K562 (cell line): ENCODE measurements around the gene KIAA2012. TPM values are rescaled to one million over a fixed set of nuclear protein-coding genes. Genes with fewer than 3 reads are reported as not detected.

ENCODE experiments used
- C11orf30 ChIP-seq: fragments of 450-650 bp; IDR thresholded peaks from 2 replicates; pipeline ENCODE4 v1.6.1; 2016; ENCODE audit warnings: low read depth, mild to moderate bottlenecking
- GATAD2B ChIP-seq: fragments of 450-650 bp; IDR thresholded peaks from 2 replicates; pipeline ENCODE4 v1.6.1; 2017; ENCODE audit warnings: mild to moderate bottlenecking, borderline replicate concordance
- GTF2B ChIP-seq: IDR thresholded peaks from 2 replicates; pipeline ENCODE4 v1.6.1; 2011; ENCODE audit not compliant: insufficient read length; ENCODE audit errors: extremely low read depth
- HES1 ChIP-seq: fragments of 450-650 bp; IDR thresholded peaks from 2 replicates; pipeline ENCODE4 v1.6.1; 2016; ENCODE audit warnings: low read depth, mild to moderate bottlenecking, moderate library complexity
- HMGXB4 ChIP-seq: sonication (generic); formaldehyde crosslinking; IDR thresholded peaks from 2 replicates; pipeline ENCODE4 v1.8.1; 2023; ENCODE audit warnings: mild to moderate bottlenecking, missing genetic modification reagents
- ILK ChIP-seq: fragments of 450-650 bp; IDR thresholded peaks from 2 replicates; pipeline ENCODE4 v1.6.1; 2016; ENCODE audit warnings: missing genetic modification characterization, low read depth, mild to moderate bottlenecking, missing compliant biosample characterization, moderate library complexity, borderline replicate concordance
- MAFF ChIP-seq: IDR thresholded peaks from 2 replicates; pipeline ENCODE4 v1.6.1; 2012; ENCODE audit warnings: low read length, improper control_type of control experiment
- POLR3A ChIP-seq: IDR thresholded peaks from 2 replicates; pipeline ENCODE4 v1.6.1; 2011; ENCODE audit warnings: borderline replicate concordance, mild to moderate bottlenecking, moderate library complexity; ENCODE audit not compliant: insufficient read length, insufficient read depth; ENCODE audit errors: extremely low read depth
- RREB1 ChIP-seq: fragments of 250-450 bp; sonication (Bioruptor Pico); IDR thresholded peaks from 2 replicates; pipeline ENCODE4 v1.4.0; 2020
- SMC3 ChIP-seq: conservative IDR thresholded peaks from 2 replicates; pipeline ENCODE4 v1.6.1; 2011; ENCODE audit warnings: low read depth, low read length, improper control_type of control experiment; ENCODE audit not compliant: insufficient read depth
- YY1 ChIP-seq, 3 experiments: IDR thresholded peaks; 2 replicates each; pipeline ENCODE4 v1.6.1; 2011; ENCODE audit warnings: low read length in 2 of 3, mild to moderate bottlenecking in 2 of 3, moderate library complexity in 2 of 3, borderline replicate concordance in 1 of 3, control low read depth in 1 of 3, low read depth in 1 of 3; ENCODE audit not compliant: insufficient read depth in 3 of 3, insufficient replicate concordance in 2 of 3, control insufficient read depth in 1 of 3, insufficient read length in 1 of 3; ENCODE audit errors: extremely low read depth in 1 of 3
- ZBTB1 ChIP-seq: sonication (generic); formaldehyde crosslinking; IDR thresholded peaks from 2 replicates; pipeline ENCODE4 v1.8.1; 2023; ENCODE audit warnings: missing genetic modification reagents, low read depth, mild to moderate bottlenecking, borderline replicate concordance
- ZC3H11A ChIP-seq: IDR thresholded peaks from 2 replicates; pipeline ENCODE4 v1.6.1; 2012; ENCODE audit warnings: low read depth, low read length, improper control_type of control experiment
- ZEB2 ChIP-seq: fragments of 450-650 bp; IDR thresholded peaks from 2 replicates; pipeline ENCODE4 v1.6.1; 2016
- ZNF347 ChIP-seq: fragments of 450-650 bp; formaldehyde crosslinking; IDR thresholded peaks from 2 replicates; pipeline ENCODE4 v1.4.0; 2020; ENCODE audit warnings: low read depth, mild to moderate bottlenecking, moderate library complexity
- ZNF41 ChIP-seq: fragments of 250-450 bp; sonication (Bioruptor Pico); conservative IDR thresholded peaks from 2 replicates; pipeline ENCODE4 v1.4.0; 2020; ENCODE audit warnings: mild to moderate bottlenecking
- ZNF75A ChIP-seq: fragments of 450-650 bp; formaldehyde crosslinking; IDR thresholded peaks from 2 replicates; pipeline ENCODE4 v1.4.0; 2020; ENCODE audit warnings: mild to moderate bottlenecking
- ZNF77 ChIP-seq: fragments of 250-450 bp; sonication (Bioruptor Pico); IDR thresholded peaks from 2 replicates; pipeline ENCODE4 v1.5.0; 2020
- polyA plus RNA-seq, 8 experiments: library from polyadenylated mRNA; depleted of rRNA in 4 of 8; stranded (reverse) in 5 of 8; unstranded in 3 of 8; fragments of >200 nt; fragmentation: Nextera tagmentation in 2 of 8; fragmentation: Illumina TruSeq in 1 of 8; extraction: Ambion mirVana in 2 of 8; extraction: Trizol in 1 of 8; gene quantifications; 2 replicates each; pipeline versions ENCODE4 v1.2.1 to v1.2.3, GENCODE V29; 2011 to 2014; ENCODE audit warnings: inconsistent platforms in 1 of 8, missing spikeins in 1 of 8
- total RNA-seq, 7 experiments: library from RNA; depleted of rRNA in 6 of 7; stranded (reverse); fragments of >200 nt in 6 of 7; fragmentation: Illumina TruSeq in 2 of 7; extraction: Trizol in 2 of 7; gene quantifications; 2 replicates each; pipeline versions ENCODE4 v1.2.1 to v1.2.3, GENCODE V29; 2011 to 2021; ENCODE audit warnings: low replicate concordance in 1 of 7

KIAA2012 gene
- total and polyA plus RNA-seq, 9 of the 15 experiments (the other 6 are each of a cell fraction or from before 2014, with no cell fraction given) = not detected

GRCh38 chr2:202038471-202039277, 34.4 kb upstream of the KIAA2012 start (continued):
- TF ChIP-seq GTF2B (no peak), MAFF (peak; percentile 64), HMGXB4 (CRISPR knock-in tag) (no peak), POLR3A (no peak), YY1 (IDR thresholded peaks at IDR 0.05; ENCODE audit: borderline replicate concordance in 1 of 3, control insufficient read depth in 1 of 3, extremely low read depth in 1 of 3, insufficient read depth in 3 of 3, insufficient read length in 1 of 3, insufficient replicate concordance in 2 of 3, low read depth in 1 of 3, low read length in 2 of 3) (peak in 1 of 3 experiments; percentile 15), ZNF347 (CRISPR knock-in tag) (no peak), RREB1 (CRISPR knock-in tag) (no peak), ZNF77 (CRISPR knock-in tag) (no peak), ZNF75A (CRISPR knock-in tag) (no peak), ILK (tag) (no peak), ZC3H11A (no peak), ZNF41 (no peak), C11orf30 (peak; percentile 61; the same call in 1 of the 2 replicates), SMC3 (no peak), ZEB2 (0 out of 2 replicates have a peak, but pooled peaks have one; percentile 18), GATAD2B (no peak), HES1 (no peak), ZBTB1 (CRISPR knock-in tag) (no peak)
